CD4-positive, alpha-beta T cell treated with Interleukin-17A for 4 hours (primary cell): ENCODE measurements around the gene CYFIP2.

Experiments used
- DNase-seq: peaks from one replicate; pipeline ENCODE4 v3.0.0-alpha.2; 2020; ENCODE audit warnings: mixed read lengths

CYFIP2 gene

GRCh38 chr5:157327771-157328170 lies 61.8 kb downstream of the CYFIP2 start:
- peak; percentile 37 for DNase-seq

- DNase-seq, result peak; percentile 69
Observed at GRCh38 chr5:157328277-157328912, 62.5 kb downstream of the CYFIP2 start.

- no peak for DNase-seq
Observed at GRCh38 chr5:157331807-157332206, 65.9 kb downstream of the CYFIP2 start.

- DNase-seq, result no peak
Observed at GRCh38 chr5:157335534-157336422, 69.9 kb downstream of the CYFIP2 start.

- no peak for DNase-seq
Observed at GRCh38 chr5:157336423-157336744, 70.5 kb downstream of the CYFIP2 start.

GRCh38 chr5:157339409-157339808 lies 73.5 kb downstream of the CYFIP2 start:
- no peak for DNase-seq

GRCh38 chr5:157342822-157343402 lies 77.0 kb downstream of the CYFIP2 start:
- peak; percentile 46 for DNase-seq

- no peak for DNase-seq
Observed at GRCh38 chr5:157343842-157344790, 78.2 kb downstream of the CYFIP2 start.

GRCh38 chr5:157345067-157345466 lies 79.1 kb downstream of the CYFIP2 start:
- no peak for DNase-seq

GRCh38 chr5:157345485-157345884 lies 79.6 kb downstream of the CYFIP2 start:
- DNase-seq, result no peak

- DNase-seq, result no peak
Observed at GRCh38 chr5:157347301-157348048, 81.6 kb downstream of the CYFIP2 start.

- no peak for DNase-seq
Observed at GRCh38 chr5:157348049-157348400, 82.1 kb downstream of the CYFIP2 start.

- no peak for DNase-seq
Observed at GRCh38 chr5:157350939-157351801, 85.2 kb downstream of the CYFIP2 start.

GRCh38 chr5:157351802-157352092 lies 85.8 kb downstream of the CYFIP2 start:
- no peak for DNase-seq

- DNase-seq, result no peak
Observed at GRCh38 chr5:157352756-157353340, 86.9 kb downstream of the CYFIP2 start.

- no peak for DNase-seq
Observed at GRCh38 chr5:157354800-157355199, 88.9 kb downstream of the CYFIP2 start.

- DNase-seq, result no peak
Observed at GRCh38 chr5:157356576-157356975, 90.7 kb downstream of the CYFIP2 start.

- no peak for DNase-seq
Observed at GRCh38 chr5:157357823-157358222, 91.9 kb downstream of the CYFIP2 start.

- DNase-seq, result no peak
Observed at GRCh38 chr5:157358871-157359270, 92.9 kb downstream of the CYFIP2 start.

GRCh38 chr5:157359356-157360055 lies 93.6 kb downstream of the CYFIP2 start:
- no peak for DNase-seq
